ENCODE results near the gene APBA2. TPM values are rescaled to one million over a fixed set of nuclear protein-coding genes. Genes with fewer than 3 reads are reported as not detected.

Gene APBA2
- polyA plus RNA-seq, 3 donors = 13.1 to 16.6 (median 15.2) TPM

DNA sequence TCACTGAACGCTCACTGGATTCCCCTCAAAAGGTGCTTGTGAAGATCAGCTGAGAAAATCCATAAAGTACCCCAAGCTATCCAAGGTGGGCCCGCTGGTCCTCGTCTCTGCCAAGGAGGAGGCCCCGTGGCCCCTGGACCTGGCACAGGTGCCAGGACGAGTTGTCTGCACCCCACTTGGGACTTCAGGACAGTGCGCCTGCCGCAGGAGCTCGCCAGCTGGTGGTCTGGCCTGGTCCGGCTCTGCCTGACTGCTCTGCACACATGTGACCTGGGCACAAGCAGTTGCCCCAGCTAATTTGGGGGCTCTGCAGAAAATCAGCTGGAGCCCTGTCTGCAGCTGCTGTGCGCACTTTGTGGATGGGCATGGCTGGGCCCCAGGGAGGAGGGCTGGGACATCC lies 224.0 kb downstream of the APBA2 start:
- DNase-seq (ENCODE audit: extremely low read depth in 1 of 11, low read depth in 9 of 11, low spot score in 4 of 11) = no peak

DNA sequence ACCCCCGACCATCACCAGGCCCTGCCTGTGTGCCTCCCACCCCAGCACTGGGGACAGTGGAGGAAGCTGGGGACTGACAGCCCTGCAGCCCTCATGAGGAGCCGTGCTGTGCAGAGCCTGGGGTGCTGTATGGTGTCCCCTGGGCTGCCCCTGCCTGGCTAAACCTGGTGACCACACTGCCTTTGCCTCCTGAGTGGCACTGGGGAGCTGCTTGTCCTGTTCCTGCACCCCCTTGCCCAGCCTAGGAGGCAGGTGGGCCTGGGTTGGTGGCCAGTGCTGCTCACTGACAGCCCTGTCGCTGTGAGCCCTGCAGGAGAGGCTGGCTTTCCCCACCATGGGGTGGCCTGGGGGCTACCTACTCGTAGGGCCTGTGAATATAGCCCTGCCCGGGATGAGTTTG lies 224.4 kb downstream of the APBA2 start:
- DNase-seq (ENCODE audit: extremely low read depth in 1 of 11, low read depth in 9 of 11, low spot score in 4 of 11) = no peak

DNA sequence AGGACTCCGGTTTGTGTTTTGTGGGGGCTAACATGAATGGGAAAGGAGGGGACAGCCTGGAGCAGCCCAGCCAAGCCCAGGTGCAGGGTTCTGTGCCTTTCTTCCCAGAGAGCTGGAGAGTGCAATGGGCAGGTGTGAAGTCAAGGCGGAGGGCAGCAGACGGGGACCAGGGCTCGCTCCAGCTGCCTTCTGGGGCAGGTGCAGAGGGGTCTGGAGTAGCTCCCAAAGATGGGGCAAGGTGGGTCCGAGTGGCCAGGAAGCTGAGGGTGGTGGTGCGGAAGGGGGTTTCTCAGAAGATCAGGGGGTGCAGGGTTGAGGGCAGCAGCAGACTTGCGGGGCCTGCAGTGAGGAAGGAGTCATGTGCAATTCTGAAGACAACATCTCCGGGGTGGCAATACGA lies 225.0 kb downstream of the APBA2 start:
- DNase-seq (ENCODE audit: extremely low read depth in 1 of 11, low read depth in 9 of 11, low spot score in 4 of 11) = no peak

DNA sequence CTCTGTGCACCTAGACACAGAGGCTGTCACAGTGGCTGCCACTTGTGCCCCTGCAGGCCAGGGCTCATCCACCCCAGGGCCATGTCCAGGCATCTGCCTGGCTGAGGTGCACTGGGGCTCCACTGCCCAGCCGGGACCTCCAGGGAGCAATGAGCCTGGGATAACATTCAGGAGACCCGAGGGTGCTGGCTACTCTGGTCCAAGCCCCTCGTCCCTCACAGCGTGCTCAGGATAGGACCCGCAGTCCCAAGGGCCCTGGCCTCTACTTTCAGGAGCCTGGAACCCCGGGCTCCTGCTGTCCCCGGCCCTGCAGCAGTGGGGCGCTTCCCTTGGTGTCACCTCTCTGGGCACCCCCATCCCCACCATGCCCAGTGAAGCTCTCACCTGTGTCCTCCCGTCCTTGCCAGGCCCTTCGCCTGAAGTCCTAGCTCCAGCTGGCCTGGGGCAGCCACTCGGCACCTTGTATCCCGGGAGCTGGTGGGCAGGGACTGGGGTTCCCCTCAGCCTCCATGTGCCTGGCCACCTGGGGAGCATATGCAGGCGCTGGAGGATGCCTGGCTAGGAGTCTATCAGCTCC lies 226.0 kb downstream of the APBA2 start:
- DNase-seq (ENCODE audit: extremely low read depth in 1 of 11, low read depth in 9 of 11, low spot score in 4 of 11) = no peak

DNA sequence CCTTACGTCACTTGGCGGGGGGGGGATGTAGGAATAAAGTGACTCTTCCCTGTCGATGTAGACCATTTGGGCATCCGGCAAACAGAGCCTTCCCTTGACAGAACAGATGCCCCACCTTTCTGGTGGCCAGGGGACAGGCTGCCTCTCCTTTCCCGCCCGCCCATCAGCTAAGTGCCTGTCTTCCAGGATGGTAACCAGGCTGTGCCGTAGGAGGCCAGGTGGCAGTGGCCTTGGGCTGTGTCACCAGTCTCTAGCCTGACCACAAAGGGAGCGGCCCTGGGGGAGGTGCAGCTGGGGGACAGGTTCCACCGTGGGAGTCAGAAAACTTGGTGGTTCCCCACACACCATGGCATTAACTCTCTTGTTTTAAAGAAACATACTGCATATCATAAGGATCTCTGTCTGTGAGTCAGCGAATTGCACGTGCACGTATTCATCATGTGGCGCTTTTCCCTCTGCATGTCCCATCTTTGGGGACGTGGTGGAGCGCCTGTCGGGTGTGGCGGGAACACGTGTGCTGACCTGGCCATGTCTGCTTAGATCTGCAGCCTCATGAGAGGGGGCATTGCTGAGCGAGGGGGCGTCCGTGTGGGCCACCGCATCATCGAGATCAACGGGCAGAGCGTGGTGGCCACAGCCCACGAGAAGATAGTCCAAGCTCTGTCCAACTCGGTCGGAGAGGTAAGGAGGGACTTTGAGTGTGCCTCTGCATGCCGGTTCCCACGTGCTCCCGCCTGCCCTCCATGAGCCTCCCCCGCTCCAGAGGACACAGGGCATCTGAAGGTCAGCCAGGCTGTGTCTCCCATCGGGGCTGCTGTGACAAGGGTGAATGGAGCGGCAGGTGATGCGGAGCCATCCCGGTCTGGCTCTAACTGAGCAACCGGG lies 227.8 kb downstream of the APBA2 start:
- DNase-seq (ENCODE audit: extremely low read depth in 1 of 11, low read depth in 9 of 11, low spot score in 4 of 11) = no peak

DNA sequence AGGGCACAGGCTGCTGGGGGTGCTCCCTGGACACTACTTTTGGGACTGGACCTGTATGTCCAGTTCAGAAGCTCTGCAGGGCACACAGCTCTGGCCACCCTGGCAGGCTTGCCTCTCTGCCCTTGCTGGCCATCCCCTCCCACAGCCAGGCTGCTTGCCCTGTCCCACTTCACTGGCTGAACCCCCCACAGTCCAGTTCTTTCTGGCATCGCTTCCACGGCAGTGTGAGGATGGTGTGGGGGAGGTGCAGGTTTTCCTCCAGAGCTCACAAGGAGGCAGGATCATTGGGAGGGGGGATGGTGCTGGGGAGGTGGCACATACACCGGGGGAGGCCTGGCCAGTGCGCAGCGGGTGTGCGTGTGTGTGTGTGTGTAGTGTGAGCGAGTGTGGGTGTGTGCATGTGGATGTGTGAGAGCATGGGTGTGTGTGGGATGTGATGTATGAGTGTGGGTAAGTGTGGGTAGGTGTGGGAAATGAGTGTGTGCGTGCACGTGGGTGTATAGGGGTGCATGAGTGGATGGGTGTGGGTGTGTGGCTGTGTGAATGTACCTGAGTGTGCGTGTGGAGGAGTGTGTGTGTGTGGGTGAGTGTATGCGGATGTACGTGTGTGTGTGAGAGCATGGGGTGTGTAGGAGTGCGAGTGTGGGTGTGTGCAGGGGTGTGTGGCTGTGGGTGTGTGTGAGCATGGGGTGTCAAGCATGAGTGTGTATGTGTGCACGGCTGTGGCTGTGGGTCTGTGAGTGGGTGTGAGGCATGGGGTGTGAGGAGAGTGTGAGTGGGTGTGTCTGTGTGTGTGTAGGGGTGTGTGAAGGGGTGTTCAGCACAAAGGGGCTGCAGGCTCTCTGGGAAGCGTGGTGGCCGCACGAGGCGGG lies 228.7 kb downstream of the APBA2 start:
- DNase-seq (ENCODE audit: extremely low read depth in 1 of 11, low read depth in 9 of 11, low spot score in 4 of 11) = peak in 2 of 11 donors; percentile 31 to 43

DNA sequence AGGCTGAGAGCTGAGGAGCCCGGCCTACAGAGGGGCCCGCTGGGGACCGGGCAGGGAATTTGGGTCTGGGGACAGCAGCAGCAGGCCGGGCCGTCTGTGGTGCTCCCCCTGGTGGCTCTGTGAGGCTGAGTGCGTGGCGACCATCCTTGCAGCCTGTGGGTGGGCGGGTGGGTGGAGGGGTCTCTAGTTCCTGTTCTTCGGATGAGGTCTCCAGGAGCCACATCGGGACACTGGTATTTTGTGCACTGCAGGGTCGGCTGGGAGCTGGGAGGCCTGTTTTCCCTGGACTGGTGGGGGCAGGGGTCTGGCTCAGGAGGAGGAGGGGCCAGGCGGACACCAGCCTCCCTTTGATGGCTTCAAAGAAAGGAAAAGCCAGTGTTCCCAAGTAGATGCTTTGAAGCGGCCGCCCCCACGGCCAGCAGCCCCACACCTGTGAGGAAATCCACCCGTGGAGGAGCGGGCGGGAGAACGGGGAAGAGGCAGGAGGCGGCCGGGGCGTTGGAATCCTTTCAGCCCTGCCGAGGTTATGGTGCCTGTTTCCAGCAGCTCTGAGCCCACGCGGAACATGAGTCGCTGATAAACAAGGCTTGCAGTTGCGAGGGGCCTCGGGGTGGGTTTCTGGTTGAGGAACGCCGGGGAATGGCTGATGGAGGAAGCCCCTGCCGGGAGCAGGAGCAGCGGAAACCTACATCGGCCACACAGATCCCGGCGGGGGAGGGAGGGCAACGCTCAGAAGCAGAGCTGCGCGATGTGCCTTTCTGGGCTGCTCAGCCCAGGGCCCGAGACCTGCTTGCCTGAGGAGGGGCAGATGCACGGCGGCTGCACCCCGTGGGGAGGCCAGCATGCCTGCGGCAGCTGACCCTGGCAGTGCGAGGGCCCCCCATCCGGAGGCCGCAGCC lies 229.6 kb downstream of the APBA2 start:
- peak in 5 of 11 donors; percentile 35 to 46 (median 40) for DNase-seq (ENCODE audit: extremely low read depth in 1 of 11, low read depth in 9 of 11, low spot score in 4 of 11)

DNA sequence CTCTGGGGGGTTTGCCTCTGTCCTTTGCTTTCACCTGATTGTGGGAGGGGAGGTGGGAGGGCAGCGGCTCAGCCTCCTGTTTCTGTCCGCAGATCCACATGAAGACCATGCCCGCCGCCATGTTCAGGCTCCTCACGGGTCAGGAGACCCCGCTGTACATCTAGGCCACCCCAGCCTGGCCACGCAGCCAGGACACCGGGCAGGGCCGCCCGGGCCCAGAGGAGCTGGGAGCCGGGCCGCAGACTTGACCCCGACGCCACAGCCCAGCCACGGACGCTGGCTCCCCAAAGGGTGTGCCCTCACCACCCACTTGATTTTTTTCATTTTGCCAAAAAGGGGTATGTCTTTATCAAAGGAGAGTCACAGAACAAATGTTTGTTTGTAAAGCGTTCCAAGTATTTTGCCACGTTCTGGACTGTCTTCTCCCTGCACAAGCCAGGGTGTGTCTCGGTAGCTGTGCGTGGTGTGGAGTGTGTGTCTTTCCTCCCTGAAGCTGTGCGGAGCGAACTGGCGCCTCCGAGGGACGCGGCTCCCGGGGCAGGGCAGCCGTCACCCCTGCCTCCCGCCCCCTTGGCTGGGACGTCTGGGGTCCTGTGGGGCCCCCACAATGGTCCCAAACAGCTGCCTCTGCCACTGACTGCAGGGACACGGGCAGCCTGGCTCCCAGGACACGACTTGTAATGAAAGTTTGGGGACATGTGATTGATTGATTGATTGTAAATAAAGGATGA lies 231.4 kb downstream of the APBA2 start:
- DNase-seq (ENCODE audit: extremely low read depth in 1 of 11, low read depth in 9 of 11, low spot score in 4 of 11) = no peak

DNA sequence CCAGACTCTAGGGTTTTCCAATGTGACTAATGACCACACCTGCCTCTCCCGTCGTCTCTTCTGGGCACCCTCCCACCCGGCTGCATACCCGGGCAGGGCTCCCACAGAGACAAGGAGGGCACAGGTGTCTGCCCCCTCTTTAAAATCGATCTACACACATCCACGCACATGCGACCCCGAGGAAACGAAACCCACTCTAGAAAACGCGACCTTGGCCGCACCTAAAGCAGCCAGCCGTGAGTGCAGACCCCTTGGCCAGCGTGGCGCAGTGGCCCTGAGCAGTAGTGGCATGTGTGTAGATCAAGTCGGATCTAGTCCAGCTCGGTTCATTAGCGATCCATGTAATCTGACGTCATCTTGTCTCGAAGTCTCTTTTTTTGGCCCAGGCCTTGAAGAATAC lies 232.0 kb downstream of the APBA2 start:
- no peak for DNase-seq (ENCODE audit: extremely low read depth in 1 of 11, low read depth in 9 of 11, low spot score in 4 of 11)

DNA sequence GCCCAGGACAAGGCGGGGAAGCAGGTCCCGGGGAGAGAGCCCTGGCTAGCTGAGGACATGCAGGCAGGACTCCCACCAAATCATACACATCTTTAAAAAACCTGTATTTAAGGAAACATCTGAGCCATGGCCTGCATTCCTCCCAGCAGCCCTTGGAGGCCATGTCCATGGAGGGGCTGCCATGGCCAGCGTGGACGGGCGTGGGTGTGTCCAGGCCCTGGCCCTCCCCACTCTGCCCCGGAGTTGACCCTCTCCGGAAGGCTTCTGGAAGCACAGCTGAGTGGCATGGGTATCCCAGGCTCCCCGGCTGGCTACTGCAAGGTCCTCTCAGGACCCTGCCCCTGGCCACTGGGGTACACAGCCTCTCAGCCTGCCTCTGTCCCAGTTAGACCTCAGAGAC lies 234.1 kb downstream of the APBA2 start:
- no peak for DNase-seq (ENCODE audit: extremely low read depth in 1 of 11, low read depth in 9 of 11, low spot score in 4 of 11)

DNA sequence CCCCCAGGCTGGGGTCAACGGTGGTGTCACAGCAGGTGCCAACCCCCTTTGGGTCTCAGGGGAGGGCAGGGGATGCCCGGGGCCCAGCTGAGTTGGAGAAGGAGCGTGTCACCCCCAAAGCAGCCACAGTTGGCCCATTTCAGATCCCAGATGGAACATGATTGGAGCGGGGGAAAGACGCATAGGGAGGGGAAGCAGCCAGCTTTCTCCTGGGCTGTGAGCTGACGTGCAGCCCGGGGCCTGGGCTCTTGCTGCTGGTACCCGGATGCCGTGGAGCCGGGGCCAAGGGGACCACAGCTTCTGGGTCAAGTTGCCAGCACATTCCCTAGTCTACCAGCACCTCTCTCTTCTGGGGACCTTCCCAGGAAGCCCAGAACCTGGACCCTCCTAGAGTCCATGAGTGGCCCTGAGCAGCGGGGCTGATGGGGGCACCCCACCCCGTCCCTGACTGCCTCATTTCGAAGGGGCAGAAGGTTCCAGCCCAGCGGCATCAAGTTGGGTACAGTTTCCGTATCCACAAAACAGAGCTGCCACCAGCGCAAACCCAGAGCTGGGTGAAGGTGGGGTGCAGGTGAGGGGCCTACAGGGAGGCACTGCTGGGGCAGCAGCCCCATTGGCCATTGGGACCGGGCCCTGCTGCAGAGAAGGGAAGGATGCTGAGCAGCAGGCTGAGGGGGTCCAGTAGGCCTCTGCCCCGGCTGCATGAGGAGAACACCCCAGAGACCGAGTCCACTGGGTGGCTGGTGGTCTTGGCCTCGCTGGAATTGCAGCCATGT lies 235.0 kb downstream of the APBA2 start:
- DNase-seq (ENCODE audit: extremely low read depth in 1 of 11, low read depth in 9 of 11, low spot score in 4 of 11) = no peak

DNA sequence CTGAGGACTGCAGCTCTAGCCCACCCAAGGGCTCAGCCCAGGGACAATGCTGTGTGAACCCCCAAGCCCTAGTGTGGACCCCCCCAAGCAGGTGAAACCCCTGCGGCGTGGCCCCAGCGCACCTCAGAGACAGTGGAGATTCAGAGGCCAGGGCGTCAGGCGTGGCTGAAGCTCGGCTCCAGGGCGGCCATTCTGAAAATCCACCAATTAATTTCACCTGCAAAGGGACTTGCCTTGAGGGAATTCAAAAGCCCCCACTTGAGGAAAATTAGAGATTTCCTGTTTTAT lies 235.5 kb downstream of the APBA2 start:
- no peak for DNase-seq (ENCODE audit: extremely low read depth in 1 of 11, low read depth in 9 of 11, low spot score in 4 of 11)

DNA sequence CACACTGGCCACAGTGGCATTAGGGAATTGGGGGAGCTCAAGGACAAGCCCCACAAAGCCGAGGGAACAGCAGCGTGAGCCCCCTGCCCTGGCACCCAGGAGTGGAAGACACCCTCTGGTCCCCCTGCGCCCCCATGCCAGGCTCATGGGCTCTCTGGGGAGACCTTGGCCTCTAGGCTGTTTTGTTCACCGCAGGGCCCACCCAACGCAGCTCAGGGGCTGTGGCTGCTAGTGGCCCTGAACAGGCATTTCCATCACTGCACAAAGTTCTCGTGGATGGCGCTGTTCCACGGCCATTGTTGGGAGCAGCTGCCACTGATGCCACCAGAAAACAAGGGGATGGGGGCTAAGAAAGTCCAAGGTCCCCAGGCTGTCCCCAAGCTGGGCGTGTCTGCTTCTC lies 236.1 kb downstream of the APBA2 start:
- no peak for DNase-seq (ENCODE audit: extremely low read depth in 1 of 11, low read depth in 9 of 11, low spot score in 4 of 11)

DNA sequence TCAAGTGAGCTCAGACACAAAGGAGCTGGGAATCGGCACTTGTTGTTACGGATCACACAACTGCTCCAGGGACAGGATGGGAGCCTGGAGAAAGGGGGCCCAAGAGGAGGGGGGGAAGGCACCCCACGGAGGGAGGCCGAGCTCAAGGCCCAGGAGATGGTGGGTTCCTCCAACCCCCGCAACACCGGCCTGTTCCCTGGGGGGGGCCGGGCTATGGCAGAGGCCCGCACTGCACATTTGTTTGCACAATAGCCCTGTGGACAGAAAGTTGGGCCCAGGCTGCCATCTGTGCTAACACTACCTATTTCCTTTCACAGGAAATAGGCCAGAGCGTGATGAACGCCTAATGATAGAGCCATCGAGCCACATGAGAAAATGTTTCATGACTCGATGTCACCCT lies 236.7 kb downstream of the APBA2 start:
- DNase-seq (ENCODE audit: extremely low read depth in 1 of 11, low read depth in 9 of 11, low spot score in 4 of 11) = no peak

DNA sequence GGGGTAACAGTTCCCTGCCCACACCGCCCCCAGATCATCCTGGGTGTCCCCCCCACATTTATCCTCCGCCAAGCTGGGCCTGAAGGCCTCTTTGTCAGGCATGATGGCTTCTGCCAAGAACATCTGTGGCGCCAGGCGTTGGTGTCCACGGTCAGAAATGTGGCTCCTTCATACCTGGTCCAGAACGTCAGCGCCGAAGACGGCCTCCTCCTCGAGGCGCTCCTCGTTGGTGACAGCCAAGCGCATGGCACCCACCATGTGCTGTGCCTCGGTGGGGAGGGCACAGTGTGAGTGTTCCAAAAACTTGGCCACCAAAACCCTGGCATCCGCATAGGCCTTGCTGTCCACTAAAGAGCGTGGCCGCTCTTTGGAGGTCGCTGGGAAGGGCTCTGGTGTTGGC lies 237.4 kb downstream of the APBA2 start:
- DNase-seq (ENCODE audit: extremely low read depth in 1 of 11, low read depth in 9 of 11, low spot score in 4 of 11) = no peak

DNA sequence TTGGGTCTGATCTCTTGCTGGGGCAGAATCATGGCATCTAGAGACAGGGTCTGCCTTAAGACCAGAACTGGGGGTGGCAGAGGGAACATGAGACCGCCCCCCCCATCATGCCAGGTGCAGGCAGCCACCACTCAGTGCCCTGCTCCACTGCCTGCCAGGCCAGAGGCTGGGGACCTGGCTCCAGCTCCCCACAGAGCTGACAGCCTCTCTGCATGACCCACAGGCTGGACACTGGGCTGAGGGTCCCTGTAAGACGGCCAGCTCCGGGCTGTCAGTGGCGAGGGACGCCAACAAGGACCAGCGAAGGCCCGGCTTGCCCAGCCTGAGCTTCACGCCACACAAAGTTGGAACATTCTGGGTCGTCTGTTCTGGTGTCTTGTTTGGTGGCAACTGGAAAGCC lies 238.2 kb downstream of the APBA2 start:
- DNase-seq (ENCODE audit: extremely low read depth in 1 of 11, low read depth in 9 of 11, low spot score in 4 of 11) = no peak

DNA sequence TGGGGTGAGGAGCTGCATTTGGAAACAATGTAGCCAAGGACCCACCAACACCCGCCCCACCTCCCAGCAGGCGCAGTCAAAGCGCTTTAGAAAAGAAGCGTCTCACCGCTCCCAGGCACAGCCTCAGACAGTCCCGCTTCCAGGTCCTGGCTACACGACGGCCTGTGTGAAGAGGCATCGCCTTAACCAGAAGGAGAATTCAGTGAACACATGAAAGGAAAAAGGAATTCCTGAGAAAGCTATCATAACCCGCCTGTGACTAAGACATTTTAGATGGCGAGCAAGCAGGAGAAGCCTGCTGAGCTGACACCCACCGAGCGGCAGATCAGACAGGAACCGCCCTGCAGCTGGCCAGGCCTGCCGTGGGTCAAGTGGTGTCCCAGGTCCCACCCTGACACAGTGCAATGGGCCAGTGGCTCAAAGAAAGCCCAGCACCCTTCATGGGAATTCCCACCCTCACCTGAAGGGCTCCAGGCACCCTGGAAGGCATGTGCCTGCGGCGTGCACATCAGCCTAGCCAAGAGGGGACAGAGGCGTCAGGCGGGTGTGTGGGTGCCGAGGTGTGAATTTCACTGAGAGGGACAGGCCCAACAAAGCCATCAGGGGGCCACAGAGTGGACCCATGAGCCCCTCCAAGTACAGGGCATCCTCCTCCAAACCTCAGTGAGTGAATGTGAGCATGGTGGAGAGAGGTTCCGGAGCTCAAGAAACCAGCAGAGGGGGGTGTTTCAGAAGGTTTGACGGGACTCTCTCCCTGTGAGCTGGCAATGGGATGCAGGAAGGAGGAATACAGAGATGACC lies 239.0 kb downstream of the APBA2 start:
- no peak for DNase-seq (ENCODE audit: extremely low read depth in 1 of 11, low read depth in 9 of 11, low spot score in 4 of 11)

All from renal cortex interstitium (tissue), 11 donors.